ENCODE measurements around the gene DNM3. TPM values are rescaled to one million over a fixed set of nuclear protein-coding genes. Genes with fewer than 3 reads are reported as not detected.

DNM3 gene
- total and polyA plus RNA-seq, 2 of the 8 experiments (the other 6 are each of a cell fraction or from before 2014, with no cell fraction given), result 2.0 to 8.5 TPM

DNA sequence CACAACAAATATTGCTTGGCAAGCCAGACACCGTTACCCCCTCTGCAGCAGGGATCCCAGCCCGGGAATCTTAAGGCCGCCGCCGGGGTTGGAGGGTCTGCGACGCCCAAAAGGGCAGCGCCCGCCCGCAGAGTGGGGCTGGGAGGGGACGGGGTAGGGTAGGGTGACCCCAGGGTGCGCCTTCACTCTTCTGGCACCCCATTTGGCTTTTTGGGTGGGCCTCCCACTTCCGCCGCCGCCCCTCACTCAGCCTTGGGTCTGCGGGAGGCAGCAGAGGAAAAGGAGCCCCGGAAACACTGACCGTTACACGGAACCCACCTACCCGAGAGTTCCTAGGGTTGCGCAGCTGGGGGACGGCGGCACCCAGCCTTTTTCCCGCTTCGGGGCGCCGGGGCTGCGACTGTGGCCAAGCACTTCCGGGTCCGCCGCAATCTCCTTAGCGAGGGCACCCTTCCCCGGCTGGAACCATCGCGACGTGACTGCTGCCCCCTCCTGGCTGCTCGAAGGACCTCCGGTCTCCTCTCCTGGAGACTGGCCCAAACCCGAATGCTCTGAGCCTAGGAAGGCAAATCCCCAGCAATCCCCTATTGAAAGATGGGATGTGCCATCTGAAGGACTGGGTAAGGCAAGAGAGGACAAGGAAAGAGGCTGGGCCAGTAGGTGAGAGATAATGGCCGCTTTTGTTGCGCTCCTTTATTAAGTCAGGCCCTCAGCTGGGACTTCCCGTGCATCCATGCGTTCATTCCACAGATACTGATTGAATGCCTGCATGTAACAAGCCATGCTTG lies 602.6 kb downstream of the DNM3 start, which contains the start of gene PIGC (continued):
- TF ChIP-seq KDM4A (IDR thresholded peaks at IDR 0.05; ENCODE audit: low read depth, low read length, severe bottlenecking) (peak; percentile 91), CHD2 (IDR thresholded peaks at IDR 0.05; ENCODE audit: low read length) (no peak), GTF2F1 (IDR thresholded peaks at IDR 0.05; ENCODE audit: borderline replicate concordance, low read depth, low read length) (no peak), BRCA1 (IDR thresholded peaks at IDR 0.05; ENCODE audit: low read depth, low read length) (no peak), SP2 (IDR thresholded peaks at IDR 0.05; ENCODE audit: low read length) (no peak), EP300 (IDR thresholded peaks at IDR 0.05; ENCODE audit: borderline replicate concordance in 1 of 2, low read depth in 2 of 2, low read length in 2 of 2) (peak in 1 of 2 experiments; percentile 61; a peak in 1 of 3 replicates)
- TF ChIP-seq, protein P1, sequence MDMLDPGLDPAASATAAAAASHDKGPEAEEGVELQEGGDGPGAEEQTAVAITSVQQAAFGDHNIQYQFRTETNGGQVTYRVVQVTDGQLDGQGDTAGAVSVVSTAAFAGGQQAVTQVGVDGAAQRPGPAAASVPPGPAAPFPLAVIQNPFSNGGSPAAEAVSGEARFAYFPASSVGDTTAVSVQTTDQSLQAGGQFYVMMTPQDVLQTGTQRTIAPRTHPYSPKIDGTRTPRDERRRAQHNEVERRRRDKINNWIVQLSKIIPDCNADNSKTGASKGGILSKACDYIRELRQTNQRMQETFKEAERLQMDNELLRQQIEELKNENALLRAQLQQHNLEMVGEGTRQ (IDR thresholded peaks at IDR 0.05; ENCODE audit: low read length), result no peak

Data from H1 (cell line).